IMR-90 (cell line): ENCODE results near the gene CFAP43. TPM values are rescaled to one million over a fixed set of nuclear protein-coding genes. Genes with fewer than 3 reads are reported as not detected.

Source experiments
- ATAC-seq: fragments of 200-7000 bp; cut with Tn5 transposase; 2 replicates; pipeline ENCODE4 v1.9.1; 2020; ENCODE audit warnings: low read depth, mild to moderate bottlenecking, moderate library complexity
- BruUV-seq: library from RNA; stranded (reverse); fragments of 400-500 nt; replicated peaks from 2 replicates; lab custom pipeline; 2021; lab: Mats Ljungman, UMichigan
- CTCF ChIA-PET: fragments of 300-600 bp; formaldehyde crosslinking; extraction: SDS; loops from one replicate; lab custom pipeline; 2021; ENCODE audit warnings: antibody characterized with exemption; lab: Yijun Ruan, JAX
- POLR2A ChIA-PET: fragments of 300-600 bp; sonication (Branson Sonifier 250); formaldehyde crosslinking; loops from one replicate; lab custom pipeline; 2022; ENCODE audit warnings: antibody characterized with exemption; ENCODE audit not compliant: unreplicated experiment; lab: Charles Lee
- DNase-seq: peaks from one replicate; pipeline ENCODE4 v3.0.0; 2013
- H2AFZ ChIP-seq: replicated peaks from 2 replicates; pipeline ENCODE3; 2013; ENCODE audit warnings: low read length, mild to moderate bottlenecking; ENCODE audit not compliant: poor library complexity
- H2AK5ac ChIP-seq: 2 replicates; pipeline ENCODE4 v1.6.1; 2013; ENCODE audit warnings: low read depth, low read length, inconsistent platforms
- H2AK9ac ChIP-seq: replicated peaks from 2 replicates; pipeline ENCODE3; 2013; ENCODE audit warnings: mild to moderate bottlenecking, low read depth, low read length, moderate library complexity; ENCODE audit not compliant: poor library complexity
- H2BK120ac ChIP-seq: 2 replicates; pipeline ENCODE4 v1.6.1; 2013; ENCODE audit warnings: low read depth, low read length, inconsistent platforms
- H2BK15ac ChIP-seq: 3 replicates; pipeline ENCODE4 v1.6.1; 2013; ENCODE audit warnings: low read depth, low read length, inconsistent platforms
- H2BK20ac ChIP-seq: 2 replicates; pipeline ENCODE4 v1.6.1; 2013; ENCODE audit warnings: low read depth, mild to moderate bottlenecking, inconsistent platforms, low read length, moderate library complexity
- H2BK5ac ChIP-seq: 2 replicates; pipeline ENCODE4 v1.6.1; 2013; ENCODE audit warnings: mild to moderate bottlenecking, low read depth, low read length, inconsistent platforms; ENCODE audit not compliant: poor library complexity, severe bottlenecking
- H3K14ac ChIP-seq: replicated peaks from 2 replicates; pipeline ENCODE4 v1.6.1; 2013; ENCODE audit warnings: low read depth, low read length, inconsistent platforms
- H3K18ac ChIP-seq: 2 replicates; pipeline ENCODE4 v1.6.1; 2013; ENCODE audit warnings: low read depth, low read length, control low read depth
- H3K23ac ChIP-seq: 2 replicates; pipeline ENCODE4 v1.6.1; 2013; ENCODE audit warnings: low read depth, low read length, inconsistent platforms
- H3K27ac ChIP-seq: 2 replicates; pipeline ENCODE4 v1.5.1; 2013; ENCODE audit warnings: mild to moderate bottlenecking, control low read depth, low read length; ENCODE audit not compliant: insufficient read depth
- H3K27me3 ChIP-seq: 2 replicates; pipeline ENCODE4 v1.6.1; 2013; ENCODE audit warnings: low read length; ENCODE audit not compliant: control insufficient read depth, insufficient read depth
- H3K36me3 ChIP-seq: 2 replicates; pipeline ENCODE4 v1.6.1; 2013; ENCODE audit warnings: low read length, mixed read lengths; ENCODE audit not compliant: control insufficient read depth, insufficient read depth
- H3K4ac ChIP-seq: 2 replicates; pipeline ENCODE4 v1.6.1; 2013; ENCODE audit warnings: low read depth, low read length, inconsistent platforms
- H3K4me1 ChIP-seq: 2 replicates; pipeline ENCODE4 v1.6.1; 2013; ENCODE audit warnings: low read length, mixed read lengths; ENCODE audit not compliant: control insufficient read depth, insufficient read depth
- H3K4me2 ChIP-seq: 2 replicates; pipeline ENCODE4 v1.6.1; 2013; ENCODE audit warnings: low read depth, mild to moderate bottlenecking, control low read depth, low read length, moderate library complexity
- H3K4me3 ChIP-seq: 2 replicates; pipeline ENCODE4 v1.5.1; 2013; ENCODE audit warnings: low read depth, mild to moderate bottlenecking, control low read depth, low read length, moderate library complexity; ENCODE audit not compliant: insufficient read depth
- H3K56ac ChIP-seq: 2 replicates; pipeline ENCODE4 v1.6.1; 2013; ENCODE audit warnings: low read length, inconsistent platforms; ENCODE audit not compliant: insufficient read depth; ENCODE audit errors: extremely low read depth
- H3K79me1 ChIP-seq, 2 experiments: 2 replicates each; pipeline ENCODE4 v1.6.1; 2013; ENCODE audit warnings: low read length in 2 of 2, inconsistent platforms in 1 of 2, low read depth in 1 of 2
- H3K9ac ChIP-seq: 2 replicates; pipeline ENCODE4 v1.6.1; 2013; ENCODE audit warnings: low read depth, low read length, control low read depth
- H3K9me1 ChIP-seq: 2 replicates; pipeline ENCODE4 v1.6.1; 2013; ENCODE audit warnings: low read length, inconsistent platforms; ENCODE audit not compliant: insufficient read depth
- H3K9me3 ChIP-seq: 2 replicates; pipeline ENCODE4 v1.6.1; 2013; ENCODE audit warnings: low read length; ENCODE audit not compliant: control insufficient read depth, insufficient read depth
- H4K20me1 ChIP-seq: 2 replicates; pipeline ENCODE4 v1.6.1; 2013; ENCODE audit warnings: low read length, inconsistent platforms; ENCODE audit not compliant: insufficient read depth
- H4K5ac ChIP-seq: 2 replicates; pipeline ENCODE4 v1.6.1; 2013; ENCODE audit warnings: mild to moderate bottlenecking, low read depth, low read length, control low read depth
- H4K8ac ChIP-seq, 2 experiments: 2 replicates each; pipeline ENCODE4 v1.6.1; 2013; ENCODE audit warnings: low read depth in 2 of 2, low read length in 2 of 2, control low read depth in 1 of 2, inconsistent platforms in 1 of 2
- H4K91ac ChIP-seq: 2 replicates; pipeline ENCODE4 v1.6.1; 2013; ENCODE audit warnings: low read depth, low read length, inconsistent platforms; ENCODE audit not compliant: insufficient read depth
- CTCF ChIP-seq: conservative IDR thresholded peaks from 2 replicates; pipeline ENCODE4 v1.5.1; 2012; ENCODE audit warnings: mild to moderate bottlenecking, low read depth, low read length, improper control_type of control experiment
- RCOR1 ChIP-seq: IDR thresholded peaks from 2 replicates; pipeline ENCODE4 v1.6.1; 2012; ENCODE audit warnings: mild to moderate bottlenecking, low read length, improper control_type of control experiment; ENCODE audit not compliant: insufficient replicate concordance
- WGBS, 2 experiments: methylation state at CpG; one replicate each; pipeline versions ENCODE4 v1.1.5 to v1.1.7; 2013; ENCODE audit warnings: missing lambda C conversion rate in 2 of 2; ENCODE audit not compliant: insufficient read length in 1 of 2; ENCODE audit errors: extremely low coverage in 2 of 2; 5-methylcytosine and 5-hydroxymethylcytosine counted together
- dilution Hi-C: fragments of 300-500 bp; cut with HindIII; formaldehyde crosslinking; loops from one replicate; pipeline ENCODE4 v1.14.3; 2018; ENCODE audit warnings: low sequenced_read_pairs; ENCODE audit not compliant: unreplicated experiment
- in situ Hi-C: fragments of 300-500 bp; cut with MboI; formaldehyde crosslinking; loops from 3 replicates; pipeline ENCODE4 v1.14.3; 2019; ENCODE audit warnings: low sequenced_read_pairs, inconsistent platforms, mixed read lengths
- intact Hi-C: fragments of 100-400 bp; cut with micrococcal nuclease; formaldehyde crosslinking; loops from 2 replicates; pipeline ENCODE4 v1.10.0; 2022
- polyA plus RNA-seq, 3 experiments: library from polyadenylated mRNA; depleted of rRNA; stranded (reverse); fragments of >200 nt; gene quantifications; 2 replicates each; pipeline ENCODE4 v1.2.3, GENCODE V29; 2012; ENCODE audit warnings: low replicate concordance in 1 of 3
- total RNA-seq: library from RNA; depleted of rRNA; stranded (reverse); fragments of >200 nt; gene quantifications from 2 replicates; pipeline ENCODE4 v1.2.3, GENCODE V29; 2012
- TF ChIP-seq, protein P1 (sequence below): fragments of 150-350 bp; IDR thresholded peaks from 2 replicates; pipeline ENCODE4 v1.6.1; 2017; ENCODE audit warnings: mild to moderate bottlenecking, antibody characterized with exemption, low read length, low read depth

Gene CFAP43
- total and polyA plus RNA-seq, 2 of the 4 experiments (the other 2 are of a cell fraction), result under 0.01 to 0.05 TPM

- H3K9me1 ChIP-seq, result no peaks in the 10 kb centered on the region
- no peak overlapping the region for H3K27ac ChIP-seq
- no peak overlapping the region for H3K23ac ChIP-seq
- no peak for DNase-seq
- no peak overlapping the region for H3K4me2 ChIP-seq
- H2AK5ac ChIP-seq, result no peak overlapping the region
- dilution Hi-C loops, result no loop called here
- TF ChIP-seq, protein P1, sequence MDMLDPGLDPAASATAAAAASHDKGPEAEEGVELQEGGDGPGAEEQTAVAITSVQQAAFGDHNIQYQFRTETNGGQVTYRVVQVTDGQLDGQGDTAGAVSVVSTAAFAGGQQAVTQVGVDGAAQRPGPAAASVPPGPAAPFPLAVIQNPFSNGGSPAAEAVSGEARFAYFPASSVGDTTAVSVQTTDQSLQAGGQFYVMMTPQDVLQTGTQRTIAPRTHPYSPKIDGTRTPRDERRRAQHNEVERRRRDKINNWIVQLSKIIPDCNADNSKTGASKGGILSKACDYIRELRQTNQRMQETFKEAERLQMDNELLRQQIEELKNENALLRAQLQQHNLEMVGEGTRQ, result no peak
- TF ChIP-seq RCOR1, result no peak
- no peak for TF ChIP-seq CTCF
- H3K4ac ChIP-seq, result no peak overlapping the region
- H4K5ac ChIP-seq, result no peak overlapping the region
- H3K9ac ChIP-seq, result no peak overlapping the region
- no peak for ATAC-seq
- ChIA-PET POLR2A (no interaction called here), CTCF (no interaction called here)
- H3K18ac ChIP-seq, result no peak overlapping the region
- H3K4me3 ChIP-seq, result no peak overlapping the region
- H3K27me3 ChIP-seq, result peaks cover 5% of the 10 kb centered on the region
- in situ Hi-C loops, result no loop called here
- H3K4me1 ChIP-seq, result no peaks in the 10 kb centered on the region
- H3K36me3 ChIP-seq, result no peaks in the 10 kb centered on the region
- H4K91ac ChIP-seq, result no peak overlapping the region
- 94% methylated on average over 24 of the region's 34 CpGs; no CpG with 5 or more reads in 1 of the 2 experiments for WGBS, 2 experiments
- intact Hi-C loops, result no loop called here
- no peaks in the 10 kb centered on the region for H3K79me1 ChIP-seq
- H4K20me1 ChIP-seq, result no peaks in the 10 kb centered on the region
- H3K9me3 ChIP-seq, result no peaks in the 10 kb centered on the region; the same call in 1 of the 2 replicates
- no peak overlapping the region for H3K56ac ChIP-seq
- no peak overlapping the region for H2BK20ac ChIP-seq
- no peak overlapping the region for H2BK15ac ChIP-seq
- no peak overlapping the region for H3K14ac ChIP-seq
- no peak overlapping the region for H2BK120ac ChIP-seq
- H4K8ac ChIP-seq, result no peak overlapping the region
- no peak overlapping the region for H2AK9ac ChIP-seq
- no TSS peak for BruUV-seq
- no peak overlapping the region for H2BK5ac ChIP-seq
- H2AFZ ChIP-seq, result no peak overlapping the region
Measured at GRCh38 chr10:104245066-104245632, 13.0 kb upstream of the CFAP43 start.
